Measurements from ENCODE around the gene SLC25A10.

SLC25A10 gene

GRCh38 chr17:81733507-81734404 is 21.7 kb downstream of the SLC25A10 start (continued):
- TF ChIP-seq CTCF (tag by site-specific recombination; IDR thresholded peaks at IDR 0.05) (peak; percentile 97), ZSCAN18 (tag by site-specific recombination; IDR thresholded peaks at IDR 0.05) (no peak), ZNF654 (tag by site-specific recombination; IDR thresholded peaks at IDR 0.05; ENCODE audit: low read depth) (peak; percentile 78), GLIS2 (tag by site-specific recombination; IDR thresholded peaks at IDR 0.05) (peak; percentile 48; the same call in 1 of the 2 replicates), ZNF16 (tag by site-specific recombination; IDR thresholded peaks at IDR 0.05; ENCODE audit: low read depth) (no peak), TCF7L2 (IDR thresholded peaks at IDR 0.05; ENCODE audit: borderline replicate concordance, low read depth, low read length) (no peak), GLIS1 (tag by site-specific recombination; IDR thresholded peaks at IDR 0.05) (peak; percentile 18; the same call in 1 of the 2 replicates), ZBTB17 (tag by site-specific recombination; IDR thresholded peaks at IDR 0.05) (peak; percentile 60; the same call in 1 of the 2 replicates), ZNF624 (tag by site-specific recombination; IDR thresholded peaks at IDR 0.05) (no peak), ZNF366 (tag by site-specific recombination; conservative IDR thresholded peaks at IDR 0.05) (peak; percentile 83), ZNF2 (tag by site-specific recombination; IDR thresholded peaks at IDR 0.05) (peak; percentile 83), ZFP37 (tag by site-specific recombination; IDR thresholded peaks at IDR 0.05) (no peak), KLF8 (tag by site-specific recombination; IDR thresholded peaks at IDR 0.05) (peak; percentile 48; the same call in 1 of the 2 replicates), RBAK (tag by site-specific recombination; IDR thresholded peaks at IDR 0.05) (no peak), ZNF202 (tag by site-specific recombination; IDR thresholded peaks at IDR 0.05; ENCODE audit: borderline replicate concordance) (no peak), ZNF416 (tag by site-specific recombination; IDR thresholded peaks at IDR 0.05) (no peak), ZNF600 (tag by site-specific recombination; IDR thresholded peaks at IDR 0.05) (peak; percentile 90), ZNF155 (tag by site-specific recombination; IDR thresholded peaks at IDR 0.05) (no peak), PRDM1 (tag by site-specific recombination; IDR thresholded peaks at IDR 0.05) (no peak), EGR2 (tag by site-specific recombination; IDR thresholded peaks at IDR 0.05; ENCODE audit: low read depth) (no peak)
- TF ChIP-seq, protein P1, sequence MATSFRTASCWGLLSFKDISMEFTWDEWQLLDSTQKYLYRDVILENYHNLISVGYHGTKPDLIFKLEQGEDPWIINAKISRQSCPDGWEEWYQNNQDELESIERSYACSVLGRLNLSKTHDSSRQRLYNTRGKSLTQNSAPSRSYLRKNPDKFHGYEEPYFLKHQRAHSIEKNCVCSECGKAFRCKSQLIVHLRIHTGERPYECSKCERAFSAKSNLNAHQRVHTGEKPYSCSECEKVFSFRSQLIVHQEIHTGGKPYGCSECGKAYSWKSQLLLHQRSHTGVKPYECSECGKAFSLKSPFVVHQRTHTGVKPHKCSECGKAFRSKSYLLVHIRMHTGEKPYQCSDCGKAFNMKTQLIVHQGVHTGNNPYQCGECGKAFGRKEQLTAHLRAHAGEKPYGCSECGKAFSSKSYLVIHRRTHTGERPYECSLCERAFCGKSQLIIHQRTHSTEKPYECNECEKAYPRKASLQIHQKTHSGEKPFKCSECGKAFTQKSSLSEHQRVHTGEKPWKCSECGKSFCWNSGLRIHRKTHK (tag by site-specific recombination; IDR thresholded peaks at IDR 0.05): no peak
- TF ChIP-seq, protein P2, sequence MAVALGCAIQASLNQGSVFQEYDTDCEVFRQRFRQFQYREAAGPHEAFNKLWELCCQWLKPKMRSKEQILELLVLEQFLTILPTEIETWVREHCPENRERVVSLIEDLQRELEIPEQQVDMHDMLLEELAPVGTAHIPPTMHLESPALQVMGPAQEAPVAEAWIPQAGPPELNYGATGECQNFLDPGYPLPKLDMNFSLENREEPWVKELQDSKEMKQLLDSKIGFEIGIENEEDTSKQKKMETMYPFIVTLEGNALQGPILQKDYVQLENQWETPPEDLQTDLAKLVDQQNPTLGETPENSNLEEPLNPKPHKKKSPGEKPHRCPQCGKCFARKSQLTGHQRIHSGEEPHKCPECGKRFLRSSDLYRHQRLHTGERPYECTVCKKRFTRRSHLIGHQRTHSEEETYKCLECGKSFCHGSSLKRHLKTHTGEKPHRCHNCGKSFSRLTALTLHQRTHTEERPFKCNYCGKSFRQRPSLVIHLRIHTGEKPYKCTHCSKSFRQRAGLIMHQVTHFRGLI (tag by site-specific recombination; IDR thresholded peaks at IDR 0.05): peak; percentile 65; the same call in 1 of the 2 replicates
- TF ChIP-seq, protein P3, sequence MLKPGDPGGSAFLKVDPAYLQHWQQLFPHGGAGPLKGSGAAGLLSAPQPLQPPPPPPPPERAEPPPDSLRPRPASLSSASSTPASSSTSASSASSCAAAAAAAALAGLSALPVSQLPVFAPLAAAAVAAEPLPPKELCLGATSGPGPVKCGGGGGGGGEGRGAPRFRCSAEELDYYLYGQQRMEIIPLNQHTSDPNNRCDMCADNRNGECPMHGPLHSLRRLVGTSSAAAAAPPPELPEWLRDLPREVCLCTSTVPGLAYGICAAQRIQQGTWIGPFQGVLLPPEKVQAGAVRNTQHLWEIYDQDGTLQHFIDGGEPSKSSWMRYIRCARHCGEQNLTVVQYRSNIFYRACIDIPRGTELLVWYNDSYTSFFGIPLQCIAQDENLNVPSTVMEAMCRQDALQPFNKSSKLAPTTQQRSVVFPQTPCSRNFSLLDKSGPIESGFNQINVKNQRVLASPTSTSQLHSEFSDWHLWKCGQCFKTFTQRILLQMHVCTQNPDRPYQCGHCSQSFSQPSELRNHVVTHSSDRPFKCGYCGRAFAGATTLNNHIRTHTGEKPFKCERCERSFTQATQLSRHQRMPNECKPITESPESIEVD (tag by site-specific recombination; IDR thresholded peaks at IDR 0.05): no peak
